HepG2 (cell line): ENCODE results near the gene LRP2.

Experiments used
- ELF1 ChIP-seq: sonication (generic); formaldehyde crosslinking; IDR thresholded peaks from 2 replicates; pipeline ENCODE4 v1.4.0; 2020; ENCODE audit warnings: missing genetic modification reagents
- MED8 ChIP-seq: sonication (generic); formaldehyde crosslinking; IDR thresholded peaks from 2 replicates; pipeline ENCODE4 v1.8.1; 2023; ENCODE audit warnings: mild to moderate bottlenecking, missing genetic modification reagents; ENCODE audit not compliant: insufficient replicate concordance
- TF ChIP-seq, protein P1 (sequence below): sonication (generic); formaldehyde crosslinking; IDR thresholded peaks from 2 replicates; pipeline ENCODE4 v1.4.0; 2020; ENCODE audit warnings: missing genetic modification reagents
- TF ChIP-seq, protein P2 (sequence below): sonication (generic); formaldehyde crosslinking; IDR thresholded peaks from 2 replicates; pipeline ENCODE4 v1.8.1; 2023; ENCODE audit warnings: missing genetic modification reagents, inconsistent platforms, borderline replicate concordance
- TF ChIP-seq, protein P3 (sequence below): sonication (generic); formaldehyde crosslinking; IDR thresholded peaks from 2 replicates; pipeline ENCODE4 v1.4.0; 2020; ENCODE audit warnings: missing genetic modification reagents

DNA sequence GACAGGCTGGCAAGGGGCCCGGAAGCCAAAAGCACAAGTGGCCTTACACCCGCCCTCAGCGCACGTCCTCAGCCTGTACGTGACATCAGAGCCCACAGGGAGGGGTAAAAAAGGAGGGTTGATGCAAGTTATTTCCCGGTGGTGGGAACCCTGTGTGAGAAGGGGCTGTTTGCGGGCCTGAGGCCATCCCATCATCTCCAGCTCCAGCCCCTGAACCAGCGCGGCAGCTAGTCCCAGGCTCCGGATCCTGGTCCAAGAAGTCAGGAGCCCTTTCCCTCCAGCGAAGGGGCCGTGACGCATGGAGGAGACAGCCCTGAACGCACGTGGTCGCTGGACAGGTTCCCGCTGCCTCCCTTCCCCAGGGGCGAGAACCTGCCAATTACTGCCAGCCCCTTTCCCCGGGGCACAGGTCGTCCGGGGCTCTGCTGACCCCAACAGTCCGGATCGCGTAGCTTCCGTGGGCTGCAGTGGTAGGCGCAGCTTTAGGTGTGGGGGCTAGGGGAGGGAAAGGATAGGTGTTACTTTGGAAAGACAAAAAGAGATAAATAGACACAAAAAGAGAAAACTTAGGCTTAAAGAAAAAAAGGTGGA, 1.3 kb upstream of the LRP2 start:
- TF ChIP-seq, protein P1, sequence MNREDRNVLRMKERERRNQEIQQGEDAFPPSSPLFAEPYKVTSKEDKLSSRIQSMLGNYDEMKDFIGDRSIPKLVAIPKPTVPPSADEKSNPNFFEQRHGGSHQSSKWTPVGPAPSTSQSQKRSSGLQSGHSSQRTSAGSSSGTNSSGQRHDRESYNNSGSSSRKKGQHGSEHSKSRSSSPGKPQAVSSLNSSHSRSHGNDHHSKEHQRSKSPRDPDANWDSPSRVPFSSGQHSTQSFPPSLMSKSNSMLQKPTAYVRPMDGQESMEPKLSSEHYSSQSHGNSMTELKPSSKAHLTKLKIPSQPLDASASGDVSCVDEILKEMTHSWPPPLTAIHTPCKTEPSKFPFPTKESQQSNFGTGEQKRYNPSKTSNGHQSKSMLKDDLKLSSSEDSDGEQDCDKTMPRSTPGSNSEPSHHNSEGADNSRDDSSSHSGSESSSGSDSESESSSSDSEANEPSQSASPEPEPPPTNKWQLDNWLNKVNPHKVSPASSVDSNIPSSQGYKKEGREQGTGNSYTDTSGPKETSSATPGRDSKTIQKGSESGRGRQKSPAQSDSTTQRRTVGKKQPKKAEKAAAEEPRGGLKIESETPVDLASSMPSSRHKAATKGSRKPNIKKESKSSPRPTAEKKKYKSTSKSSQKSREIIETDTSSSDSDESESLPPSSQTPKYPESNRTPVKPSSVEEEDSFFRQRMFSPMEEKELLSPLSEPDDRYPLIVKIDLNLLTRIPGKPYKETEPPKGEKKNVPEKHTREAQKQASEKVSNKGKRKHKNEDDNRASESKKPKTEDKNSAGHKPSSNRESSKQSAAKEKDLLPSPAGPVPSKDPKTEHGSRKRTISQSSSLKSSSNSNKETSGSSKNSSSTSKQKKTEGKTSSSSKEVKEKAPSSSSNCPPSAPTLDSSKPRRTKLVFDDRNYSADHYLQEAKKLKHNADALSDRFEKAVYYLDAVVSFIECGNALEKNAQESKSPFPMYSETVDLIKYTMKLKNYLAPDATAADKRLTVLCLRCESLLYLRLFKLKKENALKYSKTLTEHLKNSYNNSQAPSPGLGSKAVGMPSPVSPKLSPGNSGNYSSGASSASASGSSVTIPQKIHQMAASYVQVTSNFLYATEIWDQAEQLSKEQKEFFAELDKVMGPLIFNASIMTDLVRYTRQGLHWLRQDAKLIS (CRISPR knock-in tag) = no peak
- no peak for TF ChIP-seq MED8 (CRISPR knock-in tag)
- TF ChIP-seq, protein P2, sequence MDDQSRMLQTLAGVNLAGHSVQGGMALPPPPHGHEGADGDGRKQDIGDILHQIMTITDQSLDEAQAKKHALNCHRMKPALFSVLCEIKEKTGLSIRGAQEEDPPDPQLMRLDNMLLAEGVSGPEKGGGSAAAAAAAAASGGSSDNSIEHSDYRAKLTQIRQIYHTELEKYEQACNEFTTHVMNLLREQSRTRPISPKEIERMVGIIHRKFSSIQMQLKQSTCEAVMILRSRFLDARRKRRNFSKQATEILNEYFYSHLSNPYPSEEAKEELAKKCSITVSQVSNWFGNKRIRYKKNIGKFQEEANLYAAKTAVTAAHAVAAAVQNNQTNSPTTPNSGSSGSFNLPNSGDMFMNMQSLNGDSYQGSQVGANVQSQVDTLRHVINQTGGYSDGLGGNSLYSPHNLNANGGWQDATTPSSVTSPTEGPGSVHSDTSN (CRISPR knock-in tag) = no peak
- TF ChIP-seq, protein P3, sequence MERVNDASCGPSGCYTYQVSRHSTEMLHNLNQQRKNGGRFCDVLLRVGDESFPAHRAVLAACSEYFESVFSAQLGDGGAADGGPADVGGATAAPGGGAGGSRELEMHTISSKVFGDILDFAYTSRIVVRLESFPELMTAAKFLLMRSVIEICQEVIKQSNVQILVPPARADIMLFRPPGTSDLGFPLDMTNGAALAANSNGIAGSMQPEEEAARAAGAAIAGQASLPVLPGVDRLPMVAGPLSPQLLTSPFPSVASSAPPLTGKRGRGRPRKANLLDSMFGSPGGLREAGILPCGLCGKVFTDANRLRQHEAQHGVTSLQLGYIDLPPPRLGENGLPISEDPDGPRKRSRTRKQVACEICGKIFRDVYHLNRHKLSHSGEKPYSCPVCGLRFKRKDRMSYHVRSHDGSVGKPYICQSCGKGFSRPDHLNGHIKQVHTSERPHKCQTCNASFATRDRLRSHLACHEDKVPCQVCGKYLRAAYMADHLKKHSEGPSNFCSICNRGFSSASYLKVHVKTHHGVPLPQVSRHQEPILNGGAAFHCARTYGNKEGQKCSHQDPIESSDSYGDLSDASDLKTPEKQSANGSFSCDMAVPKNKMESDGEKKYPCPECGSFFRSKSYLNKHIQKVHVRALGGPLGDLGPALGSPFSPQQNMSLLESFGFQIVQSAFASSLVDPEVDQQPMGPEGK (CRISPR knock-in tag) = no peak
- no peak for TF ChIP-seq ELF1
